ENCODE data around the gene FBXW11. TPM values are rescaled to one million over a fixed set of nuclear protein-coding genes. Genes with fewer than 3 reads are reported as not detected.

FBXW11 gene
- total and polyA plus RNA-seq, 2 of the 13 experiments (the other 11 are each of a cell fraction or from before 2014, with no cell fraction given) = 31.7 to 53.6 TPM

DNA sequence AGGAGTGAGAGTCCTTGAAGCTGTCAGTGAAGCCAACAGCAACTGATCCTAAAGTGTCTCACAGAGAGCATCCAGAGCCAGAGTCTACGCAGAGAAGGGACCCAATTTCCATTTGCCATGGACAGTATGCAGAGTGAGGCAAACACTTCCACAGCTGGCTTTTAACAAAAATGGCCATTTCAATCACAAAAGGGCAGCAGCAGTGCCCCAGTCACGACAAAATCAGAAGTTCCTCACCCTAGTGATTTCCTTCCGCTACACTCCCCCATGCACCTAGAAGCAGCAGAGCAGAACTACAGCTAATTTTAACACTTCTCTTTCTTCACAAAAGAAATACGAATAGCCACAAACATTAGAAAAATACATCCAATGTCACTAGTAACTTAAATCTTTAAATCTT is 27.9 kb downstream of the FBXW11 start:
- Histone ChIP-seq H4K20me1 (ENCODE audit: insufficient read depth, low read length) (peaks cover 7% of the 10 kb centered on the region; the same call in 1 of the 2 replicates), H3K27me3 (ENCODE audit: control insufficient read depth in 1 of 2, insufficient read depth in 2 of 2, low read length in 2 of 2) (no peaks in the 10 kb centered on the region), H3K36me3 (replicated peaks in 1 of 2; ENCODE audit: control insufficient read depth in 1 of 2, insufficient read depth in 2 of 2, low read length in 2 of 2) (no peaks in the 10 kb centered on the region; a peak in 1 of 5 replicates), H3K9ac (ENCODE audit: insufficient read depth, low read depth, low read length) (no peak overlapping the region), H3K4me1 (ENCODE audit: insufficient read depth, low read length) (peaks cover 15% of the 10 kb centered on the region), H3K4me3 (replicated peaks in 1 of 3; ENCODE audit: insufficient read depth in 1 of 3, low read depth in 2 of 3, low read length in 3 of 3) (no peak overlapping the region), H3K27ac (ENCODE audit: extremely low read length, insufficient read depth, low read length) (no peak overlapping the region), H3K9me3 (ENCODE audit: low read length) (peaks cover 17% of the 10 kb centered on the region), H3K4me2 (ENCODE audit: low read depth, low read length) (no peak overlapping the region), H3K79me2 (ENCODE audit: insufficient read depth, low read length) (peaks cover 79% of the 10 kb centered on the region), H2AFZ (ENCODE audit: low read length) (no peak overlapping the region)
- intact Hi-C loops (cut with micrococcal nuclease; ENCODE audit: unreplicated experiment) = no loop called here
- ATAC-seq (no peak), FAIRE-seq (no peak), DNase-seq (ENCODE audit: low spot score) (no peak)
- ChIA-PET POLR2A (no interaction called here), CTCF (ENCODE audit: low intra/inter-chr PET ratio, low total read pairs) (no interaction called here)
- no TSS peak for BruUV-seq (replicated peaks)
- in situ Hi-C loops (cut with HindIII; ENCODE audit: extremely low pct_ligation_motif_present, low pct_unique_long_range_greater_than_20kb) = no loop called here
- WGBS (ENCODE audit: low lambda C conversion rate) = 97% methylated on average over 4 of the region's 4 CpGs
- TF ChIP-seq TOPORS (CRISPR knock-in tag; IDR thresholded peaks at IDR 0.05) = no peak

- WGBS (ENCODE audit: low lambda C conversion rate) = 93% methylated on average over 1 of the region's 1 CpG
- intact Hi-C loops (cut with micrococcal nuclease; ENCODE audit: unreplicated experiment) = no loop called here
- BruUV-seq (replicated peaks) = no TSS peak
- Histone ChIP-seq H3K36me3 (replicated peaks in 1 of 2; ENCODE audit: control insufficient read depth in 1 of 2, insufficient read depth in 2 of 2, low read length in 2 of 2) (no peaks in the 10 kb centered on the region; a peak in 1 of 5 replicates), H3K4me1 (ENCODE audit: insufficient read depth, low read length) (peaks cover 15% of the 10 kb centered on the region), H3K27me3 (ENCODE audit: control insufficient read depth in 1 of 2, insufficient read depth in 2 of 2, low read length in 2 of 2) (no peaks in the 10 kb centered on the region), H3K9ac (ENCODE audit: insufficient read depth, low read depth, low read length) (no peak overlapping the region), H3K79me2 (ENCODE audit: insufficient read depth, low read length) (peaks cover 79% of the 10 kb centered on the region), H3K4me2 (ENCODE audit: low read depth, low read length) (no peak overlapping the region), H3K4me3 (replicated peaks in 1 of 3; ENCODE audit: insufficient read depth in 1 of 3, low read depth in 2 of 3, low read length in 3 of 3) (no peak overlapping the region), H3K27ac (ENCODE audit: extremely low read length, insufficient read depth, low read length) (no peak overlapping the region), H2AFZ (ENCODE audit: low read length) (no peak overlapping the region), H3K9me3 (ENCODE audit: low read length) (peaks cover 17% of the 10 kb centered on the region), H4K20me1 (ENCODE audit: insufficient read depth, low read length) (peaks cover 11% of the 10 kb centered on the region)
- in situ Hi-C loops (cut with HindIII; ENCODE audit: extremely low pct_ligation_motif_present, low pct_unique_long_range_greater_than_20kb) = no loop called here
- ChIA-PET CTCF (ENCODE audit: low intra/inter-chr PET ratio, low total read pairs) (no interaction called here), POLR2A (interaction anchor here (1.1 kb wide), 1 partner anchor 19 kb away, joined by 3 read pairs; no protein-coding TSS in a partner anchor)
- no peak for DNase-seq (ENCODE audit: low spot score)
- TF ChIP-seq, protein P1, sequence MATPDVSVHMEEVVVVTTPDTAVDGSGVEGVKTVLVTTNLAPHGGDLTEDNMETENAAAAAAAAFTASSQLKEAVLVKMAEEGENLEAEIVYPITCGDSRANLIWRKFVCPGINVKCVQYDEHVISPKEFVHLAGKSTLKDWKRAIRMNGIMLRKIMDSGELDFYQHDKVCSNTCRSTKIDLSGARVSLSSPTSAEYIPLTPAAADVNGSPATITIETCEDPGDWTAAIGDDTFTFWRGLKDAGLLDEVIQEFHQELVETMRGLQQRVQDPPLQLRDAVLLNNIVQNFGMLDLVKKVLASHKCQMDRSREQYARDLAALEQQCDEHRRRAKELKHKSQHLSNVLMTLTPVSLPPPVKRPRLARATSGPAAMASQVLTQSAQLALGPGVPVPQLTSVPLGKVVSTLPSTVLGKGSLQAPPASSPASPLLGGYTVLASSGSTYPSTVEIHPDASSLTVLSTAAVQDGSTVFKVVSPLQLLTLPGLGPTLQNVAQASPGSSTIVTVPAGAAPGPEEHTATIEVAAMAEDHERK (CRISPR knock-in tag; IDR thresholded peaks at IDR 0.05; ENCODE audit: low read depth) = no peak
- TF ChIP-seq POLR2G (IDR thresholded peaks at IDR 0.05; ENCODE audit: low read depth, low read length) (no peak), ZNF577 (CRISPR knock-in tag; IDR thresholded peaks at IDR 0.05; ENCODE audit: borderline replicate concordance, low read depth) (no peak), ERF (CRISPR knock-in tag; IDR thresholded peaks at IDR 0.05) (no peak), ZNF644 (CRISPR knock-in tag; IDR thresholded peaks at IDR 0.05; ENCODE audit: low read depth) (no peak), ZNF468 (CRISPR knock-in tag; IDR thresholded peaks at IDR 0.05) (no peak), NFE2L1 (CRISPR knock-in tag; IDR thresholded peaks at IDR 0.05; ENCODE audit: borderline replicate concordance) (no peak), ATF7-NPFF (CRISPR knock-in tag; IDR thresholded peaks at IDR 0.05; ENCODE audit: low read depth) (no peak), RFXAP (CRISPR knock-in tag; IDR thresholded peaks at IDR 0.05; ENCODE audit: borderline replicate concordance) (no peak), CBFB (CRISPR knock-in tag; IDR thresholded peaks at IDR 0.05) (no peak), ELF3 (CRISPR knock-in tag; IDR thresholded peaks at IDR 0.05) (no peak), HNRNPLL (IDR thresholded peaks at IDR 0.05; ENCODE audit: low read depth, low read length, poor library complexity, severe bottlenecking) (no peak), RFX1 (IDR thresholded peaks at IDR 0.05) (no peak), GLI4 (CRISPR knock-in tag; IDR thresholded peaks at IDR 0.05; ENCODE audit: borderline replicate concordance) (no peak)
- TF ChIP-seq, protein P2, sequence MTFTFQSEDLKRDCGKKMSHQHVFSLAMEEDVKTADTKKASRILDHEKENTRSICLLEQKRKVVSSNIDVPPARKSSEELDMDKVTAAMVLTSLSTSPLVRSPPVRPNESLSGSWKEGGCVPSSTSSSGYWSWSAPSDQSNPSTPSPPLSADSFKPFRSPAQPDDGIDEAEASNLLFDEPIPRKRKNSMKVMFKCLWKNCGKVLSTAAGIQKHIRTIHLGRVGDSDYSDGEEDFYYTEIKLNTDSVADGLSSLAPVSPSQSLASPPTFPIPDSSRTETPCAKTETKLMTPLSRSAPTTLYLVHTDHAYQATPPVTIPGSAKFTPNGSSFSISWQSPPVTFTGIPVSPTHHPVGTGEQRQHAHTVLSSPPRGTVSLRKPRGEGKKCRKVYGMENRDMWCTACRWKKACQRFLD (CRISPR knock-in tag; IDR thresholded peaks at IDR 0.05; ENCODE audit: borderline replicate concordance) = no peak
- FAIRE-seq = no peak
- ATAC-seq = no peak
Measured at GRCh38 chr5:171978016-171978415, 28.4 kb downstream of the FBXW11 start.

Data from HepG2 (cell line).